GM23338 (cell line): ENCODE data around the gene OR2T1. TPM values are rescaled to one million over a fixed set of nuclear protein-coding genes. Genes with fewer than 3 reads are reported as not detected.

Experiments
- ATAC-seq: fragments of 200-7000 bp; cut with Tn5 transposase; 3 replicates; pipeline ENCODE4 v1.9.1; 2020
- DNase-seq: peaks from one replicate; pipeline ENCODE4 v3.0.0-alpha.2; 2015; ENCODE audit warnings: low spot score
- H2AFZ ChIP-seq: fragments of 200-600 bp; sonication (generic); 2 replicates; pipeline ENCODE4 v1.8.0; 2016; ENCODE audit warnings: antibody characterized with exemption, mild to moderate bottlenecking, moderate library complexity
- H3F3A ChIP-seq: fragments of 200-600 bp; sonication (generic); replicated peaks from 2 replicates; pipeline ENCODE4 v1.8.0; 2017; ENCODE audit warnings: antibody characterized with exemption, mixed run types, low read depth
- H3K27ac ChIP-seq: fragments of 200-600 bp; sonication (generic); 2 replicates; pipeline ENCODE4 v1.6.1; 2016; ENCODE audit warnings: low read depth
- H3K27me3 ChIP-seq: fragments of 200-600 bp; sonication (generic); 2 replicates; pipeline ENCODE4 v1.8.0; 2016; ENCODE audit warnings: mild to moderate bottlenecking, mixed run types, moderate library complexity; ENCODE audit not compliant: insufficient read depth
- H3K36me3 ChIP-seq: fragments of 200-600 bp; sonication (generic); 2 replicates; pipeline ENCODE4 v1.8.0; 2016; ENCODE audit warnings: mild to moderate bottlenecking; ENCODE audit not compliant: insufficient read depth
- H3K4me1 ChIP-seq: fragments of 200-600 bp; sonication (generic); 2 replicates; pipeline ENCODE4 v1.8.0; 2016; ENCODE audit warnings: mild to moderate bottlenecking, moderate library complexity; ENCODE audit not compliant: insufficient read depth
- H3K4me2 ChIP-seq: fragments of 200-600 bp; sonication (generic); 2 replicates; pipeline ENCODE4 v1.7.1; 2017; ENCODE audit warnings: mixed run types
- H3K4me3 ChIP-seq: fragments of 200-600 bp; sonication (generic); 2 replicates; pipeline ENCODE4 v1.6.1; 2016; ENCODE audit warnings: mixed run types
- H3K79me2 ChIP-seq: fragments of 200-600 bp; sonication (generic); replicated peaks from 2 replicates; pipeline ENCODE4 v1.8.0; 2017; ENCODE audit warnings: mild to moderate bottlenecking; ENCODE audit not compliant: insufficient read depth
- H3K9me2 ChIP-seq: fragments of 200-600 bp; sonication (generic); 2 replicates; pipeline ENCODE4 v1.8.0; 2017; ENCODE audit not compliant: insufficient read depth
- H4K20me1 ChIP-seq: fragments of 200-600 bp; sonication (generic); replicated peaks from 2 replicates; pipeline ENCODE4 v1.8.0; 2017; ENCODE audit warnings: mild to moderate bottlenecking; ENCODE audit not compliant: insufficient read depth
- H3K27ac Mint-ChIP-seq: 2 replicates; pipeline ENCODE4 v1.8.0; 2020; ENCODE audit warnings: inconsistent platforms, mild to moderate bottlenecking, moderate library complexity, mixed read lengths
- H3K27me3 Mint-ChIP-seq: 3 replicates; pipeline ENCODE4 v1.8.0; 2022; ENCODE audit warnings: low read depth, mild to moderate bottlenecking, moderate library complexity, mixed read lengths, inconsistent platforms; ENCODE audit not compliant: insufficient read depth, poor library complexity
- H3K36me3 Mint-ChIP-seq: 3 replicates; pipeline ENCODE4 v1.8.0; 2021; ENCODE audit warnings: low read depth, mild to moderate bottlenecking, inconsistent platforms, moderate library complexity, mixed read lengths
- H3K4me1 Mint-ChIP-seq: 3 replicates; pipeline ENCODE4 v1.8.0; 2020; ENCODE audit warnings: mild to moderate bottlenecking, inconsistent platforms, mixed read lengths
- H3K4me3 Mint-ChIP-seq: 3 replicates; pipeline ENCODE4 v1.8.0; 2021; ENCODE audit warnings: moderate library complexity, mild to moderate bottlenecking, inconsistent platforms, mixed read lengths
- H3K9me3 Mint-ChIP-seq: 3 replicates; pipeline ENCODE4 v1.8.0; 2020; ENCODE audit warnings: moderate library complexity, mild to moderate bottlenecking, inconsistent platforms, mixed read lengths
- CREB1 ChIP-seq: fragments of 250-450 bp; sonication (Bioruptor Pico); IDR thresholded peaks from 2 replicates; pipeline ENCODE4 v1.5.0; 2020; ENCODE audit warnings: low read depth, mild to moderate bottlenecking, moderate library complexity
- EZH2phosphoT487 ChIP-seq: fragments of 200-600 bp; sonication (generic); IDR thresholded peaks from one replicate; pipeline ENCODE4 v1.8.1; 2018; ENCODE audit warnings: antibody characterized with exemption; ENCODE audit not compliant: unreplicated experiment
- JUNB ChIP-seq: IDR thresholded peaks from one replicate; pipeline ENCODE4 v1.6.1; 2016; ENCODE audit warnings: antibody characterized with exemption; ENCODE audit not compliant: unreplicated experiment
- NANOG ChIP-seq: IDR thresholded peaks from 2 replicates; pipeline ENCODE4 v1.6.1; 2016; ENCODE audit warnings: antibody characterized with exemption, borderline replicate concordance
- ZNF114 ChIP-seq: fragments of 250-450 bp; sonication (Bioruptor Pico); IDR thresholded peaks from 2 replicates; pipeline ENCODE4 v1.5.0; 2020; ENCODE audit warnings: mild to moderate bottlenecking, moderate library complexity
- polyA plus RNA-seq: library from polyadenylated mRNA; unstranded; fragments of >200 nt; fragmentation: Nextera tagmentation; extraction: Ambion mirVana; gene quantifications from 2 replicates; pipeline ENCODE4 v1.2.1, GENCODE V29; 2016
- total RNA-seq: library from RNA; depleted of rRNA; stranded (reverse); fragments of >200 nt; shearing (Covaris generic); gene quantifications from 2 replicates; pipeline ENCODE4 v1.2.3, GENCODE V29; 2014
- TF ChIP-seq, protein P1 (sequence below): IDR thresholded peaks from one replicate; pipeline ENCODE4 v1.6.1; 2018; ENCODE audit warnings: antibody characterized with exemption; ENCODE audit not compliant: unreplicated experiment
- TF ChIP-seq, protein P2 (sequence below), 2 experiments: fragments of 200-600 bp in 1 of 2; sonication (generic) in 1 of 2; conservative IDR thresholded peaks; 2 replicates each; pipeline versions ENCODE4 v1.5.1 to v1.6.1; 2016 to 2017; ENCODE audit warnings: antibody characterized with exemption in 2 of 2, low read depth in 2 of 2, mild to moderate bottlenecking in 2 of 2, moderate library complexity in 1 of 2
- TF ChIP-seq, protein P3 (sequence below): fragments of 250-450 bp; sonication (Bioruptor Pico); IDR thresholded peaks from 2 replicates; pipeline ENCODE4 v1.5.0; 2020; ENCODE audit warnings: mild to moderate bottlenecking, moderate library complexity
- TF ChIP-seq, protein P4 (sequence below): IDR thresholded peaks from 2 replicates; pipeline ENCODE4 v1.6.1; 2016; ENCODE audit warnings: antibody characterized with exemption

OR2T1 gene
- total and polyA plus RNA-seq, 2 experiments from 2014 or later, result not detected

DNA sequence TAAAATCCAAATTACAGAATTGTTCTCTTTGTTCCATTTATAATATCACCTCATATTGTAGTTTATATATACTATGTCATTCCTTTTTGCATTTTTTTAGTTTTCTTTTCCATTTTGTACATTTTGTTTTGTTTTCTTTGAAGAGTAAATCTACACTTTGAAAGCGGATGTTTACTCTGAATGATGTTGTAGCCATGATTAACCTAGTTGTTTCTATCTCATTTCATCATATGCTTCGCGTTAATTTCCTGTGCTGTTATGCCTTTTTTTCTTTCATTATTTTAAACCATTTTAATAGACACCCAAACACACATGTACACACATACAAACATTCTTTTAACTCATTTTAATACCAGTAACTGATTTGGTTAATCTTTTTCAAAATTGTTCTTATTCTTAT lies 22.0 kb upstream of the OR2T1 start (continued):
- TF ChIP-seq, protein P1, sequence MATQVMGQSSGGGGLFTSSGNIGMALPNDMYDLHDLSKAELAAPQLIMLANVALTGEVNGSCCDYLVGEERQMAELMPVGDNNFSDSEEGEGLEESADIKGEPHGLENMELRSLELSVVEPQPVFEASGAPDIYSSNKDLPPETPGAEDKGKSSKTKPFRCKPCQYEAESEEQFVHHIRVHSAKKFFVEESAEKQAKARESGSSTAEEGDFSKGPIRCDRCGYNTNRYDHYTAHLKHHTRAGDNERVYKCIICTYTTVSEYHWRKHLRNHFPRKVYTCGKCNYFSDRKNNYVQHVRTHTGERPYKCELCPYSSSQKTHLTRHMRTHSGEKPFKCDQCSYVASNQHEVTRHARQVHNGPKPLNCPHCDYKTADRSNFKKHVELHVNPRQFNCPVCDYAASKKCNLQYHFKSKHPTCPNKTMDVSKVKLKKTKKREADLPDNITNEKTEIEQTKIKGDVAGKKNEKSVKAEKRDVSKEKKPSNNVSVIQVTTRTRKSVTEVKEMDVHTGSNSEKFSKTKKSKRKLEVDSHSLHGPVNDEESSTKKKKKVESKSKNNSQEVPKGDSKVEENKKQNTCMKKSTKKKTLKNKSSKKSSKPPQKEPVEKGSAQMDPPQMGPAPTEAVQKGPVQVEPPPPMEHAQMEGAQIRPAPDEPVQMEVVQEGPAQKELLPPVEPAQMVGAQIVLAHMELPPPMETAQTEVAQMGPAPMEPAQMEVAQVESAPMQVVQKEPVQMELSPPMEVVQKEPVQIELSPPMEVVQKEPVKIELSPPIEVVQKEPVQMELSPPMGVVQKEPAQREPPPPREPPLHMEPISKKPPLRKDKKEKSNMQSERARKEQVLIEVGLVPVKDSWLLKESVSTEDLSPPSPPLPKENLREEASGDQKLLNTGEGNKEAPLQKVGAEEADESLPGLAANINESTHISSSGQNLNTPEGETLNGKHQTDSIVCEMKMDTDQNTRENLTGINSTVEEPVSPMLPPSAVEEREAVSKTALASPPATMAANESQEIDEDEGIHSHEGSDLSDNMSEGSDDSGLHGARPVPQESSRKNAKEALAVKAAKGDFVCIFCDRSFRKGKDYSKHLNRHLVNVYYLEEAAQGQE, result no peak

DNA sequence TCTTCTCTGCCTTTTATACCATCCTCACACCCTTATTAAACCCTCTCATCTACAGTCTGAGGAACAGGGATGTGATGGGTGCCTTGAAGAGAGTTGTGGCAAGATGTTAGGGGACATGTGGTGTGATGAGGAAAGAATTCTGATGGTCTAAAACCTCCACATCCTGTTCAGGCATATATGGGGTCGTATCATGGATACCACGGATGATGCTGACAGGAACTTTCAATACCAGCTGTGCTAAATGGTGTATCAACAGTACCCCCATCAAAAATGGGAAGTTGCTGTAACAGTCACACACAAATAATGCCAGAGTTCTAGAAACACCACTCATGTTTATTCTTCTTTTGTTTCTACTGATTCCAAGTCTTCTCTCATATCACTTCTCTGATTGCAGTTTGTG lies 14.4 kb upstream of the OR2T1 start:
- H3K27me3 ChIP-seq, result no peaks in the 10 kb centered on the region
- no peaks in the 10 kb centered on the region for H4K20me1 ChIP-seq
- H3K36me3 ChIP-seq, result peaks cover 26% of the 10 kb centered on the region; the same call in 1 of the 2 replicates
- H3K79me2 ChIP-seq, result no peaks in the 10 kb centered on the region
- H3K4me2 ChIP-seq, result no peak overlapping the region
- Mint-ChIP-seq H3K4me3 (no peak overlapping the region), H3K36me3 (peaks cover 26% of the 10 kb centered on the region), H3K27me3 (peaks cover 5% of the 10 kb centered on the region), H3K9me3 (peaks cover 87% of the 10 kb centered on the region), H3K4me1 (no peaks in the 10 kb centered on the region), H3K27ac (no peak overlapping the region)
- H3K4me3 ChIP-seq, result no peak overlapping the region
- H3K27ac ChIP-seq, result no peak overlapping the region
- DNase-seq, result no peak
- ATAC-seq, result no peak
- no peak overlapping the region for H2AFZ ChIP-seq
- H3K4me1 ChIP-seq, result no peaks in the 10 kb centered on the region
- no peaks in the 10 kb centered on the region for H3K9me2 ChIP-seq
- H3F3A ChIP-seq, result no peaks in the 10 kb centered on the region
- TF ChIP-seq NANOG (no peak), CREB1 (CRISPR knock-in tag) (no peak), EZH2phosphoT487 (no peak), JUNB (no peak), ZNF114 (CRISPR knock-in tag) (no peak)
- TF ChIP-seq, protein P1, result no peak
- TF ChIP-seq, protein P2, sequence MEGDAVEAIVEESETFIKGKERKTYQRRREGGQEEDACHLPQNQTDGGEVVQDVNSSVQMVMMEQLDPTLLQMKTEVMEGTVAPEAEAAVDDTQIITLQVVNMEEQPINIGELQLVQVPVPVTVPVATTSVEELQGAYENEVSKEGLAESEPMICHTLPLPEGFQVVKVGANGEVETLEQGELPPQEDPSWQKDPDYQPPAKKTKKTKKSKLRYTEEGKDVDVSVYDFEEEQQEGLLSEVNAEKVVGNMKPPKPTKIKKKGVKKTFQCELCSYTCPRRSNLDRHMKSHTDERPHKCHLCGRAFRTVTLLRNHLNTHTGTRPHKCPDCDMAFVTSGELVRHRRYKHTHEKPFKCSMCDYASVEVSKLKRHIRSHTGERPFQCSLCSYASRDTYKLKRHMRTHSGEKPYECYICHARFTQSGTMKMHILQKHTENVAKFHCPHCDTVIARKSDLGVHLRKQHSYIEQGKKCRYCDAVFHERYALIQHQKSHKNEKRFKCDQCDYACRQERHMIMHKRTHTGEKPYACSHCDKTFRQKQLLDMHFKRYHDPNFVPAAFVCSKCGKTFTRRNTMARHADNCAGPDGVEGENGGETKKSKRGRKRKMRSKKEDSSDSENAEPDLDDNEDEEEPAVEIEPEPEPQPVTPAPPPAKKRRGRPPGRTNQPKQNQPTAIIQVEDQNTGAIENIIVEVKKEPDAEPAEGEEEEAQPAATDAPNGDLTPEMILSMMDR (conservative IDR thresholded peaks at IDR 0.05; ENCODE audit: low read depth in 2 of 2), result no peak
- TF ChIP-seq, protein P3, sequence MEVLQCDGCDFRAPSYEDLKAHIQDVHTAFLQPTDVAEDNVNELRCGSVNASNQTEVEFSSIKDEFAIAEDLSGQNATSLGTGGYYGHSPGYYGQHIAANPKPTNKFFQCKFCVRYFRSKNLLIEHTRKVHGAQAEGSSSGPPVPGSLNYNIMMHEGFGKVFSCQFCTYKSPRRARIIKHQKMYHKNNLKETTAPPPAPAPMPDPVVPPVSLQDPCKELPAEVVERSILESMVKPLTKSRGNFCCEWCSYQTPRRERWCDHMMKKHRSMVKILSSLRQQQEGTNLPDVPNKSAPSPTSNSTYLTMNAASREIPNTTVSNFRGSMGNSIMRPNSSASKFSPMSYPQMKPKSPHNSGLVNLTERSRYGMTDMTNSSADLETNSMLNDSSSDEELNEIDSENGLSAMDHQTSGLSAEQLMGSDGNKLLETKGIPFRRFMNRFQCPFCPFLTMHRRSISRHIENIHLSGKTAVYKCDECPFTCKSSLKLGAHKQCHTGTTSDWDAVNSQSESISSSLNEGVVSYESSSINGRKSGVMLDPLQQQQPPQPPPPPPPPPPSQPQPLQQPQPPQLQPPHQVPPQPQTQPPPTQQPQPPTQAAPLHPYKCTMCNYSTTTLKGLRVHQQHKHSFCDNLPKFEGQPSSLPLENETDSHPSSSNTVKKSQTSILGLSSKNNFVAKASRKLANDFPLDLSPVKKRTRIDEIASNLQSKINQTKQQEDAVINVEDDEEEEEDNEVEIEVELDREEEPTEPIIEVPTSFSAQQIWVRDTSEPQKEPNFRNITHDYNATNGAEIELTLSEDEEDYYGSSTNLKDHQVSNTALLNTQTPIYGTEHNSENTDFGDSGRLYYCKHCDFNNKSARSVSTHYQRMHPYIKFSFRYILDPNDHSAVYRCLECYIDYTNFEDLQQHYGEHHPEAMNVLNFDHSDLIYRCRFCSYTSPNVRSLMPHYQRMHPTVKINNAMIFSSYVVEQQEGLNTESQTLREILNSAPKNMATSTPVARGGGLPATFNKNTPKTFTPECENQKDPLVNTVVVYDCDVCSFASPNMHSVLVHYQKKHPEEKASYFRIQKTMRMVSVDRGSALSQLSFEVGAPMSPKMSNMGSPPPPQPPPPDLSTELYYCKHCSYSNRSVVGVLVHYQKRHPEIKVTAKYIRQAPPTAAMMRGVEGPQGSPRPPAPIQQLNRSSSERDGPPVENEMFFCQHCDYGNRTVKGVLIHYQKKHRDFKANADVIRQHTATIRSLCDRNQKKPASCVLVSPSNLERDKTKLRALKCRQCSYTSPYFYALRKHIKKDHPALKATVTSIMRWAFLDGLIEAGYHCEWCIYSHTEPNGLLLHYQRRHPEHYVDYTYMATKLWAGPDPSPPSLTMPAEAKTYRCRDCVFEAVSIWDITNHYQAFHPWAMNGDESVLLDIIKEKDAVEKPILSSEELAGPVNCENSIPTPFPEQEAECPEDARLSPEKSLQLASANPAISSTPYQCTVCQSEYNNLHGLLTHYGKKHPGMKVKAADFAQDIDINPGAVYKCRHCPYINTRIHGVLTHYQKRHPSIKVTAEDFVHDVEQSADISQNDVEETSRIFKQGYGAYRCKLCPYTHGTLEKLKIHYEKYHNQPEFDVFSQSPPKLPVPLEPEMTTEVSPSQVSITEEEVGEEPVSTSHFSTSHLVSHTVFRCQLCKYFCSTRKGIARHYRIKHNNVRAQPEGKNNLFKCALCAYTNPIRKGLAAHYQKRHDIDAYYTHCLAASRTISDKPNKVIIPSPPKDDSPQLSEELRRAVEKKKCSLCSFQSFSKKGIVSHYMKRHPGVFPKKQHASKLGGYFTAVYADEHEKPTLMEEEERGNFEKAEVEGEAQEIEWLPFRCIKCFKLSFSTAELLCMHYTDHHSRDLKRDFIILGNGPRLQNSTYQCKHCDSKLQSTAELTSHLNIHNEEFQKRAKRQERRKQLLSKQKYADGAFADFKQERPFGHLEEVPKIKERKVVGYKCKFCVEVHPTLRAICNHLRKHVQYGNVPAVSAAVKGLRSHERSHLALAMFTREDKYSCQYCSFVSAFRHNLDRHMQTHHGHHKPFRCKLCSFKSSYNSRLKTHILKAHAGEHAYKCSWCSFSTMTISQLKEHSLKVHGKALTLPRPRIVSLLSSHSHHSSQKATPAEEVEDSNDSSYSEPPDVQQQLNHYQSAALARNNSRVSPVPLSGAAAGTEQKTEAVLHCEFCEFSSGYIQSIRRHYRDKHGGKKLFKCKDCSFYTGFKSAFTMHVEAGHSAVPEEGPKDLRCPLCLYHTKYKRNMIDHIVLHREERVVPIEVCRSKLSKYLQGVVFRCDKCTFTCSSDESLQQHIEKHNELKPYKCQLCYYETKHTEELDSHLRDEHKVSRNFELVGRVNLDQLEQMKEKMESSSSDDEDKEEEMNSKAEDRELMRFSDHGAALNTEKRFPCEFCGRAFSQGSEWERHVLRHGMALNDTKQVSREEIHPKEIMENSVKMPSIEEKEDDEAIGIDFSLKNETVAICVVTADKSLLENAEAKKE (CRISPR knock-in tag), result no peak
- TF ChIP-seq, protein P4, sequence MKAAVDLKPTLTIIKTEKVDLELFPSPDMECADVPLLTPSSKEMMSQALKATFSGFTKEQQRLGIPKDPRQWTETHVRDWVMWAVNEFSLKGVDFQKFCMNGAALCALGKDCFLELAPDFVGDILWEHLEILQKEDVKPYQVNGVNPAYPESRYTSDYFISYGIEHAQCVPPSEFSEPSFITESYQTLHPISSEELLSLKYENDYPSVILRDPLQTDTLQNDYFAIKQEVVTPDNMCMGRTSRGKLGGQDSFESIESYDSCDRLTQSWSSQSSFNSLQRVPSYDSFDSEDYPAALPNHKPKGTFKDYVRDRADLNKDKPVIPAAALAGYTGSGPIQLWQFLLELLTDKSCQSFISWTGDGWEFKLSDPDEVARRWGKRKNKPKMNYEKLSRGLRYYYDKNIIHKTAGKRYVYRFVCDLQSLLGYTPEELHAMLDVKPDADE, result no peak
